Stimulated activated CD8-positive, alpha-beta memory T cell treated with anti-CD3 and anti-CD28 coated beads, Interleukin-12 subunit alpha, Interleukin-12 subunit beta, amount 100 ng/mL, for 1 hour (primary cell): ENCODE results near the gene ACTL7A.
"Not testable (repeated sequence)": the region's sequence is repeated elsewhere in the genome, so short reads cannot be mapped to it uniquely, and the experiment has no call there.

Source experiments
- DNase-seq: peaks from one replicate; pipeline ENCODE4 v3.0.0-alpha.2; 2020; ENCODE audit warnings: low read depth

Gene ACTL7A

GRCh38 chr9:108861997-108862396 lies at the start of gene ACTL7A:
Gene ACTL7A, plus strand, starts transcription at chr9:108862266. Its CDS starts 57 bp downstream, at chr9:108862323.
- DNase-seq: no peak

DNA sequence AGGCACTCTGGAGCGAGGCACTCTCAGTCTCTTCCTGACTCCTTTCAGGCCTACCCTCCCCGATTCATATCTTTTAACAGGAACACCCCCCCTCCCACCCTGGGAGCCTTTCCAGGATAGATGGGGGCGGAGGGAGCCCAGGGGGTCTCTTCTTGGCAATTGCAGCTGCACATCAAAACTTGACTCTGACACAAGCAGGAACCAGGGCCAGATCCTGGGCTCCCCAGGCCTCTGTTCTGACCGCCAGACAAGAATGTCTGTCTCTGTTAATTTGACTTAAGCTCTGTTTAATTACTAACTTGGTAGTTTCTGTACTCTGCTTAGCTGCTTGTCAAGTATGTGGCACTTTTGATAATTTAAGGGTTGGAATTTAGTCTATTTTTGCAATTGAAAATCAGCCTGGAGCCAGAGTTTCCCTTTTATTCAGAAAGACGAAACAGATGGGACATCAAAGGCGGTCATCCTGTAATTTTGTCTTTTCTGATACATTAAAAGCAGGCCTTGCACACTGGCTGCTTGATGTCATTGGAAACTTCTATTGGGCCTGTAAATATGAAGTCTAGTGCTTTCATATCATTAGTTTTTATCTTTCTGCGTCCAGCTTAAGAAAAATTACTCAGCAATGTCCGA lies 49.6 kb upstream of the ACTL7A start:
- DNase-seq: no peak

GRCh38 chr9:108813951-108814601 lies 48.0 kb upstream of the ACTL7A start:
- no peak for DNase-seq

DNA sequence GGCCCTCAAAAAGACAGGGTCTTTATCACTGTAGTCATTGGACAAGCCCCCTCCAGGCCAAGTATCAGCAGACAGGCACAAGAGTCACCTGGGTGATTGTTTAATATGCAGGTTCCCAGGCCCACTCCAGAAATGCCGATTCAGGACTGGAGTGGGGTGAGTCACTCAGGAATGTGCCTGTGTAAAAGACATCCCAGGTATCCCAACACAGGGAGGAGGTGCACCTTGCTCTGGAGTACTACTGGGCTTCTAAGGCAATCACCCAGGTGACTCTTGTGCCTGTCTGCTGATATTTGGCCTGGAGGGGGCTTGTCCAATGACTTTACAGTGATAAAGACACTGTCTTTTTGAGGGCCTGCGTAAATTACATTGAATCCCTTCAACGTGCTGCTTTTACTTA lies 46.9 kb upstream of the ACTL7A start:
- DNase-seq: no peak

- no peak for DNase-seq
Measured at GRCh38 chr9:108816037-108816436, 46.0 kb upstream of the ACTL7A start.

- DNase-seq: no peak
Measured at GRCh38 chr9:108823829-108824228, 38.2 kb upstream of the ACTL7A start.

DNA sequence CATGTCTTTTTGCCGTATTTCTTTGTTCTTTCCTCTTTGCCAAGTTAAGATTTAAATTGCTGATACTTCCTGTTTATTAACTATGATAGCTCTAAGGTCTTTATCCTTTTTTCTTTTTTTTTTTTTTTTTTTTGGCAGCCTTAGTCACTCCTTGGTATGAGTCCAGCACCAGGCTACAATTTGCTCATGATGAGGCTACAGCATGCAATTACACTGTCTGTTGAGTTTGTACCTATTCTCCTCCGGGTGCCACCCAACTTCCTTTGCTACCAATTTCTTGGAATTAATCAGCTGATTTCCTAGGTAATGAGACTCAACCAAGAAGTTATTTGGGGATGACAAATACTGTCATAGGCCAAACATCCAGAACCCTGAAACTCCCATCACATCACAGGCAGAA lies 31.8 kb upstream of the ACTL7A start:
- no peak for DNase-seq

DNA sequence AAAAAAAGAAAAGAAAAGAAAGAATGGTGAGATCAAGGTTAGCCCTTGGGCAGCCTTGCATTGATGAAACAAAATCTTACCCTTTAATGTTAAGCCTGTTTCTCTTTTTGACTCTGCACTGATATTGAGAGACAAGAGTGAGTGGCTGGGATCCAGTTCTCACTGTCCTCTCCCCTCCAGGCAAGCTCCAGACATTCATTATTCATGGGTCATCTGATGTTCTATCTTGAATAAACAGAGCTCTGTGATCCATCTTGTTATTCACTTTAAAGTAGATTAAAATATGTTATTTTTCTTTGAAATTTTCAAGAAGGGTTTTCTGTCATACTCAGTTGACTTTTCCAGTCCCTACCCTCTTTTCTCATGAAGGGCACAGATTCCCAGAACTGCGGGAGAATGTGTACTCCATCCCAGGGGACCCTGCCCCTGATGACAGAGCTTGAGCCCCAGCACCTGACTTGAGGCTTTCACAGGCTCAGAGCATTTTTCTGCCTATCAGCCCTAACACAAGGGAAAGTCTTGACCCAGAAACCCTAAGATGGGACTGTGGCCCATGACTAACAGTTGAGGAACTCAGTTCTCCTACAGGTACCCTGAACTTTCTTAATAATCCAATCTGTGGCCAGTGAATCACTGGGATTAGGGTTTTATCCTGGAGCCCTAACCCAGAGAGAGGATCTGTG lies 30.4 kb upstream of the ACTL7A start:
- DNase-seq: no peak

DNA sequence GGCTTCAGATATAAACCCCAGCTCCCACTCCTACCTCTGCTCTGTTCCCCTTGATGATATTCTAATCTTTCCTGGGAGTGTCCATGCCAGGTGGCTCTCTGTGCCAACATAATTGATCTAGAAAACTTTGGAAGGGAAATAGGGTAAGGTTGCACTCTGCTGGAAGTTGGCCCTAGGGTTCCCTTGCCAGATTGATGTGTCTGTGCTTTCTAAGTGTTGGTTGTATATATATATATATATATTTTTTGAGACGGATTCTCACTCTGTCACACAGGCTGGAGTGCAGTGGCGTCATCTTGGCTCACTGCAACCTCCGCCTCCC lies 29.9 kb upstream of the ACTL7A start:
- no peak for DNase-seq

DNA sequence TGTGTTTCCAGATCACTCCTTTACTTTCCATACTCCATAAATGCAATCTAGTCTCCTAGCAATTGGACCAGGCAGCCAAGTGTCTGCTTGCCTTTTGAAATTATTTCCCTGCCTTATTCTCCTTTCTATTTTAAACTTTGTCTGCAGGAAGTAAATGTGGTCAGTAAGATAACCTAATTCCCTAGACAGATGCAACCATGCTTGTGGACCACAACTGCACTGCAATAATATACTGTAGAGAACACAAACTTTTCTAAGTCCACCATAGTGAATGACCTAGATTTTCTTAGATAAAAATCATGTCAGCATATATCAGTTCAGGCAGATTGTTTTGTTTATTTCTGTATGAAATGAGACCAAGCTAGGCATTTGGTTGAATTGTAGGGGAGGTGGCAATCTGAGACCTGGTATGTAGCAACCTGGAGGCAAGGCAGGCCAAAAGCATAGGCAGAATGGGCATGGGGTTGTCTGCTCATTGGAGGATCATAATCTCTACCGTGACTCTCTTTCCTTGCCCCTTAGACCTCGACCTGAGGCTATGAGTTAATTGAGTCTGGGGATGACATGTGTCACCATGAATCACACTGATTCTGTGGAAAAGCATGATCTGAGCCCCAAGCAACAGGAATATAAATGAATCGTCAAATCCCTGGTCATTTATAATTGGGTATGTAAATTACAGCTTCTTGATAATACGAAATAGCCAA lies 27.0 kb upstream of the ACTL7A start:
- DNase-seq: no peak

GRCh38 chr9:108835831-108836230 lies 26.2 kb upstream of the ACTL7A start:
- no peak for DNase-seq

- no peak for DNase-seq
Measured at GRCh38 chr9:108836319-108836718, 25.7 kb upstream of the ACTL7A start.

- DNase-seq: no peak
Measured at GRCh38 chr9:108836781-108837180, 25.3 kb upstream of the ACTL7A start.

GRCh38 chr9:108837530-108837929 lies 24.5 kb upstream of the ACTL7A start:
- DNase-seq: no peak

- DNase-seq: no peak
Measured at GRCh38 chr9:108838017-108838416, 24.0 kb upstream of the ACTL7A start.

DNA sequence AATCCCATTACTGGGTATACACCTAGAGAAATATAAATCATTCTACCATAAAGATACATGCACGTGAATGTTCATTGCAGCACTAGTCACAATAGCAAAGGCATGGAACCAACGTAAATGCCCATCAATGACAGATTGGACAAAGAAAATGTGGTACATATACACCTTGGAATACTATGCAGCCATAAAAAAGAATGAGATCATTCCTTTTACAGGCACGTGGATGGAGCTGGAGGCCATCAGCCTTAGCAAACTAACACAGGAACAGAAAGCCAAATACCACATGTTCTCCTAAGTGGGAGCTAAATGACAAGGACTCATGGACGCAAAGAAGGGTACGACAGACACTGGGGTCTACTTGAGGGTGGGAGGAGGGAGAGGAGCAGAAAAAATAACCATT lies 22.5 kb upstream of the ACTL7A start:
- not testable (repeated sequence) for DNase-seq

DNA sequence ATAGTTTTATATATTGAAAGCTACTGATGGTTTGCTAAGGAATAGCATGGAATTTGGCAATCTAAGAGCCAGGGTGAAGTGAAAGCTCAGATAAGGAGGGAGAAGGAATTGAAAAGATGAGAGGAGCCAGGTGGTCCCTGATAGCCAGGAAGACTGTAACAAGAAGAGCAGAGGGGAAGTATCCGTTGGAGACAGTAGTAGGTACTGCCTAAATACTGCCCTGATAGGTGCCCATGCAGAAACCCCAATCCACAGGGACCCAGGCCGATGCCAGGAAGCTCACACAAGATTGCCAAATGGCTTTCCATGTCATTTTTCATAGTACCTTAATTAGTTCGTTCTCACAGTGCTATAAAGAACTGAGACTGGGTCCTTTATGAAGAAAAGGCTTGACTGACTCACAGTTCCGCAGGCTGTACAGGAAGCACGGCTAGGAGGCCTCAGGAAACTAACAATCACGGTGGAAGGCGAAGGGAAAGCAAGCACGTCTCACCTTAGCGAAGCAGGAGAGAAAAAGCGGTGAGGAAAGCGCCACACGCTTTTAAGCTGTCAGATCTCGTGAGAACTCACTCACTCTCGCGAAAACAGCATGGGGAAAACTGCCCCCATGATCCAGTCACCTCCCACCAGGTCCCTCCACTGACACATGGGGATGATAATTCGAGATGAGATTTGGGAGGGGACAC lies 19.3 kb upstream of the ACTL7A start:
- no peak for DNase-seq

GRCh38 chr9:108844391-108844790 lies 17.7 kb upstream of the ACTL7A start:
- DNase-seq: no peak

DNA sequence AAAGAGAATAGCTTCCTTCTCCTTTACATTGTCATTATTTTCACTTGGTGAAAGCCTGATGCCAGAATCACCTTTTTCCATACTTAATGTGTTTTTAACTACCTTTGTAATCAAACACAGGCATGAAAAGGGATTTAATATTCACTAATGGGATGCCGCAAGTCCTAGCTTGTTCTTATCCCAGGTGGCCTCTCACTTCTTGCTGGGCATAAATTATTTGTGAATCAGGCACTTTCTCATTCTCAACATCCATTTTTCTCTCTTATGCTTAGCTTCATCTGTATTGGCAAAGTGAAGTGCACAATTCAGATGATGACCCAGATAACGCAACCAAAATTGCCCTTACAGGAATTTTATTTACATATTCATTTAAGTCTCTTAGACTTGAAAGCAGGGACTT lies 17.2 kb upstream of the ACTL7A start:
- no peak for DNase-seq

DNA sequence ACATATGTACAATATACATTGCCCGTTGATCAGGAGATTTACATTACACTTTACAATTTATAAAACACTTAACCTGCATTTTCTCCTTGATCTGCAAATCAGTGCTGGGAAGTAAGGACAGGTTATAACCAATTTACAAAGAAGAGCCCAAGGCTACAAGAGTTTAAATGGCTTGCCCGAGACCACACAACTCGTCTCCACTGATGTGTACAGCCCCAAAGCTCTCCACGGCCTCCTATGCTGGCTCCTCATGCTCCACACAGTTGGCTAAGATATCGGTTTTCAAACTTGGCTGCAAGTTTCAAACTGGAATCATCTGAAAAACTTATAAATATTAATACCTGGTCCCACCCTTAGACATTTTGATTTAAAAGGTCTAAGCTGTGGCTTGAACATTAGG lies 16.6 kb upstream of the ACTL7A start:
- DNase-seq: no peak

GRCh38 chr9:108845947-108846346 lies 16.1 kb upstream of the ACTL7A start:
- no peak for DNase-seq

DNA sequence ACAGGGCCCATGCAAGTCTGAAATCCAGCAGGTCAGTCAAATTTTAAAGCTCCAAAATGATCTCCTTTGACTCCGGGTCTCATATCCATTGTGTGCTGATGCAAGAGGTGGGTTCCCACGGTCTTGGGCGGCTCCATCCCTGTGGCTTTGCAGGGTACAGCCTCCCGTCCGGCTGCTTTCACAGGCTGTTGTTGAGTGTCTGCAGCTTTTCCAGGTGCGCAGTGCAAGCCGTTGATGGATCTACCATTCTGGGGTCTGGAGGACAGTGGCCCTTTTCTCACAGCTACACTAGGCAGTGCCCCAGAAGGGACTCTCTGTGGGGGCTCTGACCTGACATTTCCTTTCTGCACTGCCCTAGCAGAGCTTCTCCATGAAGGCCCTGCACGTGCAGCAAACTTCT lies 13.8 kb upstream of the ACTL7A start:
- DNase-seq: not testable (repeated sequence)
